ENCODE results near the gene TRPM4. TPM values are rescaled to one million over a fixed set of nuclear protein-coding genes. Genes with fewer than 3 reads are reported as not detected.

The TRPM4 gene
- total and polyA plus RNA-seq, 2 experiments from 2014 or later: 16.5 to 25.7 TPM

DNA sequence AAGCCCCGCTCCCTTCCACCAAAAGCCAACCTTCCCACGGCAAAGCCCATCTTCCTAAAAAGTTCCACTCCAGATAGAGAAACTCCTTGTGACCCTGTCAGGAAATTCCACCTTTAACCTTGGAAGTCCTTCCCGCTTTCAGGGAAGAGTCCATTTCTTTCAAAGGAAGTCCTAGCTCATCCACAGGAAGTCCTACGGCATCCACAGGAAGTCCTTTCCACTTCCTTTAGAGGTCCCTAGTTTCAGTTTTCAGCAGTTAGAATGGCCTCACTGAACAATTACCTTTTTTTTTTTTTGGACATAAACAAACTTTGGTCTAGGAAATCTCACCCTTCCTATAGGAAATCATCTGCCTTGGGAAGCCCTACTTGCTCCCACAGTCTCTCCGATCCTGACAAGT, 31.7 kb downstream of the TRPM4 start (continued):
- no peak for TF ChIP-seq ZNF462 (CRISPR knock-in tag; IDR thresholded peaks at IDR 0.05)
- no peak for TF ChIP-seq REST (IDR thresholded peaks at IDR 0.05; ENCODE audit: unreplicated experiment)

DNA sequence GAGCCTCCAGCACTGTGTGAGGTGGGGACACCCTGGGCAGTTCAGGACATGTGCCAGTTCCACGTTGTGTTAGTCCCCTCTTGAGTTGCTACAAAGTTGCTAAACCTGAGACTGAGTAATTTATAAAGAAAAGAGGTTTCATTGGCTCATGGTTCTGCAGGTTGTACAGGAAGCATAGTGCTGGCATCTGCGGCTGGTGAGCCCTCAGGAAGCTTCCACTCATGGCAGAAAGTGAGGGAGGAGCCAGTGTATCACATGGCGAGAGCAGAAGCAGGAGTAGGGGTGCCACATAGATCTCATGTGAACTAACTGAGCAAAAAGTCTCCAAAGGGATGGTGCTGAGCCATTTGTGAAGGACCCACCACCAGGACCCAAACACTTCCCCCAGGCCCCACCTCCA, 33.2 kb downstream of the TRPM4 start:
- Histone ChIP-seq H3K27ac (ENCODE audit: low read depth) (no peak overlapping the region), H3K27me3 (ENCODE audit: insufficient read depth) (no peaks in the 10 kb centered on the region), H3K9me2 (ENCODE audit: insufficient read depth) (no peaks in the 10 kb centered on the region), H3K36me3 (ENCODE audit: insufficient read depth) (no peaks in the 10 kb centered on the region), H4K20me1 (replicated peaks; ENCODE audit: insufficient read depth) (no peaks in the 10 kb centered on the region), H2AFZ (no peak overlapping the region), H3K79me2 (replicated peaks; ENCODE audit: insufficient read depth) (no peaks in the 10 kb centered on the region), H3F3A (replicated peaks; ENCODE audit: low read depth) (no peaks in the 10 kb centered on the region), H3K4me2 (no peak overlapping the region), H3K4me3 (no peak overlapping the region), H3K4me1 (ENCODE audit: insufficient read depth) (peaks cover 5% of the 10 kb centered on the region; the same call in 1 of the 2 replicates)
- Mint-ChIP-seq H3K27ac (no peak overlapping the region), H3K4me3 (no peak overlapping the region), H3K9me3 (peaks cover 3% of the 10 kb centered on the region; the same call in 1 of the 3 replicates), H3K36me3 (ENCODE audit: low read depth) (peaks cover 12% of the 10 kb centered on the region; the same call in 2 of the 3 replicates), H3K4me1 (peaks cover 9% of the 10 kb centered on the region), H3K27me3 (ENCODE audit: insufficient read depth, low read depth, poor library complexity) (peaks cover 6% of the 10 kb centered on the region)
- ATAC-seq (no peak), DNase-seq (ENCODE audit: low spot score) (no peak)
- TF ChIP-seq EZH2phosphoT487 (IDR thresholded peaks at IDR 0.05; ENCODE audit: unreplicated experiment) (no peak), EZH2 (IDR thresholded peaks at IDR 0.05; ENCODE audit: low read depth, unreplicated experiment) (no peak), REST (IDR thresholded peaks at IDR 0.05; ENCODE audit: unreplicated experiment) (no peak), POLR2AphosphoS5 (IDR thresholded peaks at IDR 0.05; ENCODE audit: low read depth) (no peak)
